ENCODE measurements around the gene RNU7-1. TPM values are rescaled to one million over a fixed set of nuclear protein-coding genes. Genes with fewer than 3 reads are reported as not detected.

The RNU7-1 gene
- total RNA-seq, 4 donors from 2014 or later = not detected

GRCh38 chr12:6950811-6951540 is 7.4 kb downstream of the RNU7-1 start, which contains the start of gene PTPN6:
TSS of gene PTPN6 (plus strand) at chr12:6951356. CDS start at chr12:6951513, 157 bp downstream.
- 70 to 92% methylated on average over 2 to 22 of the region's 25 CpGs for WGBS, 2 donors (ENCODE audit: low coverage in 1 of 2)
- intact Hi-C loops (cut with DNase I; ENCODE audit: low total_unique reads) = no loop called here
- H3K9me3 ChIP-seq = no peaks in the 10 kb centered on the region

GRCh38 chr12:6951551-6952120 is 8.0 kb downstream of the RNU7-1 start:
- TF ChIP-seq, protein P1, sequence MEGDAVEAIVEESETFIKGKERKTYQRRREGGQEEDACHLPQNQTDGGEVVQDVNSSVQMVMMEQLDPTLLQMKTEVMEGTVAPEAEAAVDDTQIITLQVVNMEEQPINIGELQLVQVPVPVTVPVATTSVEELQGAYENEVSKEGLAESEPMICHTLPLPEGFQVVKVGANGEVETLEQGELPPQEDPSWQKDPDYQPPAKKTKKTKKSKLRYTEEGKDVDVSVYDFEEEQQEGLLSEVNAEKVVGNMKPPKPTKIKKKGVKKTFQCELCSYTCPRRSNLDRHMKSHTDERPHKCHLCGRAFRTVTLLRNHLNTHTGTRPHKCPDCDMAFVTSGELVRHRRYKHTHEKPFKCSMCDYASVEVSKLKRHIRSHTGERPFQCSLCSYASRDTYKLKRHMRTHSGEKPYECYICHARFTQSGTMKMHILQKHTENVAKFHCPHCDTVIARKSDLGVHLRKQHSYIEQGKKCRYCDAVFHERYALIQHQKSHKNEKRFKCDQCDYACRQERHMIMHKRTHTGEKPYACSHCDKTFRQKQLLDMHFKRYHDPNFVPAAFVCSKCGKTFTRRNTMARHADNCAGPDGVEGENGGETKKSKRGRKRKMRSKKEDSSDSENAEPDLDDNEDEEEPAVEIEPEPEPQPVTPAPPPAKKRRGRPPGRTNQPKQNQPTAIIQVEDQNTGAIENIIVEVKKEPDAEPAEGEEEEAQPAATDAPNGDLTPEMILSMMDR (IDR thresholded peaks at IDR 0.05) = no peak
- TF ChIP-seq POLR2A (IDR thresholded peaks at IDR 0.05) (no peak), POLR2AphosphoS5 (IDR thresholded peaks at IDR 0.05) (no peak), EP300 (IDR thresholded peaks at IDR 0.05; ENCODE audit: low read depth) (no peak)
- Histone ChIP-seq H3K4me1 (peaks cover 0 to 33% (median 11%) of the 10 kb centered on the region in 4 donors), H3K4me3 (peak overlapping the region in 3 of 4 donors; percentile 21 to 49 (median 28)), H3K9me3 (no peaks in the 10 kb centered on the region), H3K27me3 (no peaks in the 10 kb centered on the region), H3K27ac (peak overlapping the region; percentile 77 to 89 (median 82)), H3K36me3 (no peaks in the 10 kb centered on the region)
- intact Hi-C loops (cut with DNase I; ENCODE audit: low total_unique reads) (no loop called here), in situ Hi-C loops (cut with MboI; ENCODE audit: low pct_ligation_motif_present in 1 of 4, low pct_unique_long_range_greater_than_20kb in 1 of 4, low sequenced_read_pairs in 3 of 4) (no loop called here)
- no peak for DNase-seq
- WGBS, 2 donors (ENCODE audit: low coverage in 1 of 2) = 58 to 77% methylated on average over 3 to 20 of the region's 20 CpGs

More at GRCh38 chr12:6950811-6951540, 7.4 kb downstream of the RNU7-1 start, which contains the start of gene PTPN6:
- Histone ChIP-seq H3K4me1 (peaks cover 1 to 39% (median 14%) of the 10 kb centered on the region in 4 donors), H3K4me3 (peak within 1 kb of the TSS in 3 of 4 donors; percentile 21 to 49 (median 28)), H3K27me3 (no peaks in the 10 kb centered on the region), H3K36me3 (no peaks in the 10 kb centered on the region), H3K27ac (peak within 1 kb of the TSS; percentile 77 to 89 (median 82))
- in situ Hi-C loops (cut with MboI; ENCODE audit: low pct_ligation_motif_present in 1 of 4, low pct_unique_long_range_greater_than_20kb in 1 of 4, low sequenced_read_pairs in 3 of 4) = no loop called here
- peak; percentile 74 for DNase-seq
- TF ChIP-seq EP300 (IDR thresholded peaks at IDR 0.05; ENCODE audit: low read depth) (no peak), POLR2A (IDR thresholded peaks at IDR 0.05) (peak; percentile 51), POLR2AphosphoS5 (IDR thresholded peaks at IDR 0.05) (peak; percentile 35 to 48 (median 39))
- TF ChIP-seq, protein P1 (IDR thresholded peaks at IDR 0.05) = no peak

DNA sequence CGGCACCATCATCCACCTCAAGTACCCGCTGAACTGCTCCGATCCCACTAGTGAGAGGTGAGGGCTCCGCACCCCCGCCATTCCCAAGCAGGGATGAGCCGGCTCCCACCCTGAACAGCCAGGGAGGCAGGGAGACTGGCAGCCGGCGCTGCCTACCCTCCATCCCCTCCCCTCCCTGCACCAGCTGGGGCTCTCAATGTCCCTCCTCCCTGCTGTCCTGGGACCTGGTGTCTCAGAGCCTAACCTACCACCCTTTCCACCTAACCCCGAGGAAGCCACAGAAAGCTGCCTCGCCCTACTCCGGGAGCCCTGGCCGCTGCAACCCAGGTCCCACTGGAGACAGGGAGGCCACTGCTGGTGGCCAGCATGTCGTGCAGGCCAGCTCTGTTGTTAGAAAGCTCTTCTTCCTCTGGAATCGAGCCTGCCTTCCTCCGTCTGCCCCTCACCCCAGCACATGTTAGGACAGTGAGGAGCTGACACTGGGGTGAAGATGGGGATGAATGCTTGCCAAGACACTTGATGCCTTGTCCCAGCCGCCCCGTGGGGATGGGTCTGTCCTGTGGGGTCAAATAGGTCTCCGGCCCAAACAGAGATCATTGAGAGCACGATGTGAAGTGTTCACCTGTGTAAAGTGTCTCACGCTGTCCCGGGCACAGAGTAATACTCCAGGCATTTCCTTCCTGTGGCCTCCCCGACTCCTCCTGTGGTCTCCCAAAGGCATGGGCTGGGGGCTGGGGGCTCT is 8.7 kb downstream of the RNU7-1 start:
- 67% methylated on average over 22 of the region's 22 CpGs; no CpG with 5 or more reads in 1 of the 2 donors for WGBS, 2 donors (ENCODE audit: low coverage in 1 of 2)
- Histone ChIP-seq H3K4me1 (peaks cover 0 to 27% (median 5%) of the 10 kb centered on the region in 4 donors), H3K27me3 (no peaks in the 10 kb centered on the region), H3K9me3 (no peaks in the 10 kb centered on the region), H3K36me3 (no peaks in the 10 kb centered on the region), H3K27ac (peak overlapping the region; percentile 77 to 89 (median 82)), H3K4me3 (peak overlapping the region in 2 of 4 donors; percentile 28 to 49)
- no peak for DNase-seq
- intact Hi-C loops (cut with DNase I; ENCODE audit: low total_unique reads) (no loop called here), in situ Hi-C loops (cut with MboI; ENCODE audit: low pct_ligation_motif_present in 1 of 4, low pct_unique_long_range_greater_than_20kb in 1 of 4, low sequenced_read_pairs in 3 of 4) (no loop called here)
- TF ChIP-seq POLR2A (IDR thresholded peaks at IDR 0.05) (no peak), POLR2AphosphoS5 (IDR thresholded peaks at IDR 0.05) (no peak), EP300 (IDR thresholded peaks at IDR 0.05; ENCODE audit: low read depth) (no peak)
- TF ChIP-seq, protein P1 (IDR thresholded peaks at IDR 0.05) = no peak

Measured in transverse colon (tissue), 4 donors.